ENCODE measurements around the gene OPA1.

Gene OPA1

GRCh38 chr3:193648542-193649076, 55.6 kb downstream of the OPA1 start:
- DNase-seq (ENCODE audit: low read depth in 2 of 2) = no peak

- no peak for DNase-seq (ENCODE audit: low read depth in 2 of 2)
These were observed 57.6 kb downstream of the OPA1 start for GRCh38 chr3:193650585-193650984.

- no peak for DNase-seq (ENCODE audit: low read depth in 2 of 2)
These were observed 62.9 kb downstream of the OPA1 start for GRCh38 chr3:193655831-193656433.

GRCh38 chr3:193656445-193656844, 63.4 kb downstream of the OPA1 start:
- no peak for DNase-seq (ENCODE audit: low read depth in 2 of 2)

GRCh38 chr3:193656878-193657282, 63.9 kb downstream of the OPA1 start:
- no peak for DNase-seq (ENCODE audit: low read depth in 2 of 2)

- DNase-seq (ENCODE audit: low read depth in 2 of 2) = no peak
These were observed 67.2 kb downstream of the OPA1 start for GRCh38 chr3:193660171-193660570.

- no peak for DNase-seq (ENCODE audit: low read depth in 2 of 2)
These were observed 67.8 kb downstream of the OPA1 start for GRCh38 chr3:193660698-193661411.

- DNase-seq (ENCODE audit: low read depth in 2 of 2) = no peak
These were observed 69.8 kb downstream of the OPA1 start for GRCh38 chr3:193662757-193663322.

- no peak for DNase-seq (ENCODE audit: low read depth in 2 of 2)
These were observed 72.5 kb downstream of the OPA1 start for GRCh38 chr3:193665370-193665989.

- DNase-seq (ENCODE audit: low read depth in 2 of 2) = no peak
These were observed 80.8 kb downstream of the OPA1 start for GRCh38 chr3:193673845-193674244.

GRCh38 chr3:193674714-193675113, 81.7 kb downstream of the OPA1 start:
- DNase-seq (ENCODE audit: low read depth in 2 of 2) = no peak

GRCh38 chr3:193677734-193678133, 84.7 kb downstream of the OPA1 start:
- no peak for DNase-seq (ENCODE audit: low read depth in 2 of 2)

- DNase-seq (ENCODE audit: low read depth in 2 of 2) = no peak
These were observed 87.2 kb downstream of the OPA1 start for GRCh38 chr3:193680220-193680619.

- DNase-seq (ENCODE audit: low read depth in 2 of 2) = no peak
These were observed 88.6 kb downstream of the OPA1 start for GRCh38 chr3:193681631-193682030.

GRCh38 chr3:193686665-193687483, 93.9 kb downstream of the OPA1 start:
- DNase-seq (ENCODE audit: low read depth in 2 of 2) = no peak

GRCh38 chr3:193688834-193689714, 96.1 kb downstream of the OPA1 start:
- DNase-seq (ENCODE audit: low read depth in 2 of 2) = no peak

GRCh38 chr3:193693774-193694173, 100.8 kb downstream of the OPA1 start:
- DNase-seq (ENCODE audit: low read depth in 2 of 2) = no peak

- no peak for DNase-seq (ENCODE audit: low read depth in 2 of 2)
These were observed 109.1 kb downstream of the OPA1 start for GRCh38 chr3:193701953-193702635.

- no peak for DNase-seq (ENCODE audit: low read depth in 2 of 2)
These were observed 110.0 kb downstream of the OPA1 start for GRCh38 chr3:193702967-193703366.

GRCh38 chr3:193704431-193704830, 111.4 kb downstream of the OPA1 start:
- DNase-seq (ENCODE audit: low read depth in 2 of 2) = no peak
